GM23338 (cell line): ENCODE measurements around the gene XCL2. TPM values are rescaled to one million over a fixed set of nuclear protein-coding genes. Genes with fewer than 3 reads are reported as not detected.

ENCODE experiments used
- ATAC-seq: fragments of 200-7000 bp; cut with Tn5 transposase; 3 replicates; pipeline ENCODE4 v1.9.1; 2020
- DNase-seq: peaks from one replicate; pipeline ENCODE4 v3.0.0-alpha.2; 2015; ENCODE audit warnings: low spot score
- H2AFZ ChIP-seq: fragments of 200-600 bp; sonication (generic); 2 replicates; pipeline ENCODE4 v1.8.0; 2016; ENCODE audit warnings: antibody characterized with exemption, mild to moderate bottlenecking, moderate library complexity
- H3F3A ChIP-seq: fragments of 200-600 bp; sonication (generic); replicated peaks from 2 replicates; pipeline ENCODE4 v1.8.0; 2017; ENCODE audit warnings: antibody characterized with exemption, mixed run types, low read depth
- H3K27ac ChIP-seq: fragments of 200-600 bp; sonication (generic); 2 replicates; pipeline ENCODE4 v1.6.1; 2016; ENCODE audit warnings: low read depth
- H3K27me3 ChIP-seq: fragments of 200-600 bp; sonication (generic); 2 replicates; pipeline ENCODE4 v1.8.0; 2016; ENCODE audit warnings: mild to moderate bottlenecking, mixed run types, moderate library complexity; ENCODE audit not compliant: insufficient read depth
- H3K36me3 ChIP-seq: fragments of 200-600 bp; sonication (generic); 2 replicates; pipeline ENCODE4 v1.8.0; 2016; ENCODE audit warnings: mild to moderate bottlenecking; ENCODE audit not compliant: insufficient read depth
- H3K4me1 ChIP-seq: fragments of 200-600 bp; sonication (generic); 2 replicates; pipeline ENCODE4 v1.8.0; 2016; ENCODE audit warnings: mild to moderate bottlenecking, moderate library complexity; ENCODE audit not compliant: insufficient read depth
- H3K4me2 ChIP-seq: fragments of 200-600 bp; sonication (generic); 2 replicates; pipeline ENCODE4 v1.7.1; 2017; ENCODE audit warnings: mixed run types
- H3K4me3 ChIP-seq: fragments of 200-600 bp; sonication (generic); 2 replicates; pipeline ENCODE4 v1.6.1; 2016; ENCODE audit warnings: mixed run types
- H3K79me2 ChIP-seq: fragments of 200-600 bp; sonication (generic); replicated peaks from 2 replicates; pipeline ENCODE4 v1.8.0; 2017; ENCODE audit warnings: mild to moderate bottlenecking; ENCODE audit not compliant: insufficient read depth
- H3K9me2 ChIP-seq: fragments of 200-600 bp; sonication (generic); 2 replicates; pipeline ENCODE4 v1.8.0; 2017; ENCODE audit not compliant: insufficient read depth
- H4K20me1 ChIP-seq: fragments of 200-600 bp; sonication (generic); replicated peaks from 2 replicates; pipeline ENCODE4 v1.8.0; 2017; ENCODE audit warnings: mild to moderate bottlenecking; ENCODE audit not compliant: insufficient read depth
- H3K27ac Mint-ChIP-seq: 2 replicates; pipeline ENCODE4 v1.8.0; 2020; ENCODE audit warnings: inconsistent platforms, mild to moderate bottlenecking, moderate library complexity, mixed read lengths
- H3K27me3 Mint-ChIP-seq: 3 replicates; pipeline ENCODE4 v1.8.0; 2022; ENCODE audit warnings: low read depth, mild to moderate bottlenecking, moderate library complexity, mixed read lengths, inconsistent platforms; ENCODE audit not compliant: insufficient read depth, poor library complexity
- H3K36me3 Mint-ChIP-seq: 3 replicates; pipeline ENCODE4 v1.8.0; 2021; ENCODE audit warnings: low read depth, mild to moderate bottlenecking, inconsistent platforms, moderate library complexity, mixed read lengths
- H3K4me1 Mint-ChIP-seq: 3 replicates; pipeline ENCODE4 v1.8.0; 2020; ENCODE audit warnings: mild to moderate bottlenecking, inconsistent platforms, mixed read lengths
- H3K4me3 Mint-ChIP-seq: 3 replicates; pipeline ENCODE4 v1.8.0; 2021; ENCODE audit warnings: moderate library complexity, mild to moderate bottlenecking, inconsistent platforms, mixed read lengths
- H3K9me3 Mint-ChIP-seq: 3 replicates; pipeline ENCODE4 v1.8.0; 2020; ENCODE audit warnings: moderate library complexity, mild to moderate bottlenecking, inconsistent platforms, mixed read lengths
- CREB1 ChIP-seq: fragments of 250-450 bp; sonication (Bioruptor Pico); IDR thresholded peaks from 2 replicates; pipeline ENCODE4 v1.5.0; 2020; ENCODE audit warnings: low read depth, mild to moderate bottlenecking, moderate library complexity
- EZH2 ChIP-seq: fragments of 200-600 bp; sonication (generic); IDR thresholded peaks from one replicate; pipeline ENCODE4 v1.8.0; 2017; ENCODE audit warnings: antibody characterized with exemption, mild to moderate bottlenecking, low read depth; ENCODE audit not compliant: unreplicated experiment
- EZH2phosphoT487 ChIP-seq: fragments of 200-600 bp; sonication (generic); IDR thresholded peaks from one replicate; pipeline ENCODE4 v1.8.1; 2018; ENCODE audit warnings: antibody characterized with exemption; ENCODE audit not compliant: unreplicated experiment
- JUNB ChIP-seq: IDR thresholded peaks from one replicate; pipeline ENCODE4 v1.6.1; 2016; ENCODE audit warnings: antibody characterized with exemption; ENCODE audit not compliant: unreplicated experiment
- NANOG ChIP-seq: IDR thresholded peaks from 2 replicates; pipeline ENCODE4 v1.6.1; 2016; ENCODE audit warnings: antibody characterized with exemption, borderline replicate concordance
- POLR2AphosphoS5 ChIP-seq: IDR thresholded peaks from 2 replicates; pipeline ENCODE4 v1.6.1; 2016; ENCODE audit warnings: antibody characterized with exemption, low read depth
- STAT1 ChIP-seq: IDR thresholded peaks from one replicate; pipeline ENCODE4 v1.6.1; 2016; ENCODE audit warnings: antibody characterized with exemption; ENCODE audit not compliant: unreplicated experiment
- ZNF114 ChIP-seq: fragments of 250-450 bp; sonication (Bioruptor Pico); IDR thresholded peaks from 2 replicates; pipeline ENCODE4 v1.5.0; 2020; ENCODE audit warnings: mild to moderate bottlenecking, moderate library complexity
- ZNF331 ChIP-seq: fragments of 250-450 bp; sonication (Bioruptor Pico); IDR thresholded peaks from 2 replicates; pipeline ENCODE4 v1.5.0; 2020; ENCODE audit warnings: low read depth, mild to moderate bottlenecking, moderate library complexity
- polyA plus RNA-seq: library from polyadenylated mRNA; unstranded; fragments of >200 nt; fragmentation: Nextera tagmentation; extraction: Ambion mirVana; gene quantifications from 2 replicates; pipeline ENCODE4 v1.2.1, GENCODE V29; 2016
- total RNA-seq: library from RNA; depleted of rRNA; stranded (reverse); fragments of >200 nt; shearing (Covaris generic); gene quantifications from 2 replicates; pipeline ENCODE4 v1.2.3, GENCODE V29; 2014
- TF ChIP-seq, protein P1 (sequence below): fragments of 250-450 bp; sonication (Bioruptor Pico); IDR thresholded peaks from 2 replicates; pipeline ENCODE4 v1.5.0; 2020; ENCODE audit warnings: mild to moderate bottlenecking, moderate library complexity
- TF ChIP-seq, protein P2 (sequence below): IDR thresholded peaks from 2 replicates; pipeline ENCODE4 v1.6.1; 2016; ENCODE audit warnings: antibody characterized with exemption
- TF ChIP-seq, protein P3 (sequence below): IDR thresholded peaks from one replicate; pipeline ENCODE4 v1.6.1; 2018; ENCODE audit warnings: antibody characterized with exemption; ENCODE audit not compliant: unreplicated experiment
- TF ChIP-seq, protein P4 (sequence below), 2 experiments: fragments of 200-600 bp in 1 of 2; sonication (generic) in 1 of 2; conservative IDR thresholded peaks; 2 replicates each; pipeline versions ENCODE4 v1.5.1 to v1.6.1; 2016 to 2017; ENCODE audit warnings: antibody characterized with exemption in 2 of 2, low read depth in 2 of 2, mild to moderate bottlenecking in 2 of 2, moderate library complexity in 1 of 2

The XCL2 gene
- total and polyA plus RNA-seq, 2 experiments from 2014 or later, result not detected

DNA sequence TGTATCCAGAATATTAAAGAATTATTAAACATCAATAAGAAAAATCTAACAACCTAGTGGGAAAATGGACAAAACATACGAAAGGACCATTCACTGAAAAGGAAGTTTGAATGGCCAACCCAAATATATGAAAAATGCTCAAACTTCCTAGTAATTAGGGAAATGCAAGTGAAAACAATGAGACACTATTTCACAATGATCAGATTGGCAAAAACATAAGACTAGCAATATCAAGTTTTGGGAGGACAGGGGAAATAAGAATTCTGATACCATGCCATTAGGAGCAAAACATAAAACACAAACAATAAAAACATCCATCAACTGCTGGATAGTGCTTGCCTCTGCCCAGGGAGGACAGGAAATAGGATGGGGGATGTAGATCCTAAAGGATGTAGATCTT is 14.3 kb downstream of the XCL2 start:
- Histone ChIP-seq H3K27me3 (no peaks in the 10 kb centered on the region), H2AFZ (no peak overlapping the region), H3F3A (no peaks in the 10 kb centered on the region), H3K4me1 (0 out of 2 replicates have a peak, but pooled peaks cover 4% of the 10 kb centered on the region), H3K9me2 (no peaks in the 10 kb centered on the region), H3K79me2 (no peaks in the 10 kb centered on the region), H3K4me2 (no peak overlapping the region), H3K27ac (no peak overlapping the region), H3K4me3 (no peak overlapping the region), H4K20me1 (no peaks in the 10 kb centered on the region), H3K36me3 (no peaks in the 10 kb centered on the region)
- H3K36me3 Mint-ChIP-seq, result no peaks in the 10 kb centered on the region; the same call in 2 of the 3 replicates
- H3K4me1 Mint-ChIP-seq, result peaks cover 2% of the 10 kb centered on the region; the same call in 2 of the 3 replicates
- no peak overlapping the region for H3K27ac Mint-ChIP-seq
- no peak overlapping the region for H3K4me3 Mint-ChIP-seq
- H3K9me3 Mint-ChIP-seq, result peaks cover under 1% of the 10 kb centered on the region; the same call in 1 of the 3 replicates
- H3K27me3 Mint-ChIP-seq, result no peaks in the 10 kb centered on the region
- TF ChIP-seq, protein P1, sequence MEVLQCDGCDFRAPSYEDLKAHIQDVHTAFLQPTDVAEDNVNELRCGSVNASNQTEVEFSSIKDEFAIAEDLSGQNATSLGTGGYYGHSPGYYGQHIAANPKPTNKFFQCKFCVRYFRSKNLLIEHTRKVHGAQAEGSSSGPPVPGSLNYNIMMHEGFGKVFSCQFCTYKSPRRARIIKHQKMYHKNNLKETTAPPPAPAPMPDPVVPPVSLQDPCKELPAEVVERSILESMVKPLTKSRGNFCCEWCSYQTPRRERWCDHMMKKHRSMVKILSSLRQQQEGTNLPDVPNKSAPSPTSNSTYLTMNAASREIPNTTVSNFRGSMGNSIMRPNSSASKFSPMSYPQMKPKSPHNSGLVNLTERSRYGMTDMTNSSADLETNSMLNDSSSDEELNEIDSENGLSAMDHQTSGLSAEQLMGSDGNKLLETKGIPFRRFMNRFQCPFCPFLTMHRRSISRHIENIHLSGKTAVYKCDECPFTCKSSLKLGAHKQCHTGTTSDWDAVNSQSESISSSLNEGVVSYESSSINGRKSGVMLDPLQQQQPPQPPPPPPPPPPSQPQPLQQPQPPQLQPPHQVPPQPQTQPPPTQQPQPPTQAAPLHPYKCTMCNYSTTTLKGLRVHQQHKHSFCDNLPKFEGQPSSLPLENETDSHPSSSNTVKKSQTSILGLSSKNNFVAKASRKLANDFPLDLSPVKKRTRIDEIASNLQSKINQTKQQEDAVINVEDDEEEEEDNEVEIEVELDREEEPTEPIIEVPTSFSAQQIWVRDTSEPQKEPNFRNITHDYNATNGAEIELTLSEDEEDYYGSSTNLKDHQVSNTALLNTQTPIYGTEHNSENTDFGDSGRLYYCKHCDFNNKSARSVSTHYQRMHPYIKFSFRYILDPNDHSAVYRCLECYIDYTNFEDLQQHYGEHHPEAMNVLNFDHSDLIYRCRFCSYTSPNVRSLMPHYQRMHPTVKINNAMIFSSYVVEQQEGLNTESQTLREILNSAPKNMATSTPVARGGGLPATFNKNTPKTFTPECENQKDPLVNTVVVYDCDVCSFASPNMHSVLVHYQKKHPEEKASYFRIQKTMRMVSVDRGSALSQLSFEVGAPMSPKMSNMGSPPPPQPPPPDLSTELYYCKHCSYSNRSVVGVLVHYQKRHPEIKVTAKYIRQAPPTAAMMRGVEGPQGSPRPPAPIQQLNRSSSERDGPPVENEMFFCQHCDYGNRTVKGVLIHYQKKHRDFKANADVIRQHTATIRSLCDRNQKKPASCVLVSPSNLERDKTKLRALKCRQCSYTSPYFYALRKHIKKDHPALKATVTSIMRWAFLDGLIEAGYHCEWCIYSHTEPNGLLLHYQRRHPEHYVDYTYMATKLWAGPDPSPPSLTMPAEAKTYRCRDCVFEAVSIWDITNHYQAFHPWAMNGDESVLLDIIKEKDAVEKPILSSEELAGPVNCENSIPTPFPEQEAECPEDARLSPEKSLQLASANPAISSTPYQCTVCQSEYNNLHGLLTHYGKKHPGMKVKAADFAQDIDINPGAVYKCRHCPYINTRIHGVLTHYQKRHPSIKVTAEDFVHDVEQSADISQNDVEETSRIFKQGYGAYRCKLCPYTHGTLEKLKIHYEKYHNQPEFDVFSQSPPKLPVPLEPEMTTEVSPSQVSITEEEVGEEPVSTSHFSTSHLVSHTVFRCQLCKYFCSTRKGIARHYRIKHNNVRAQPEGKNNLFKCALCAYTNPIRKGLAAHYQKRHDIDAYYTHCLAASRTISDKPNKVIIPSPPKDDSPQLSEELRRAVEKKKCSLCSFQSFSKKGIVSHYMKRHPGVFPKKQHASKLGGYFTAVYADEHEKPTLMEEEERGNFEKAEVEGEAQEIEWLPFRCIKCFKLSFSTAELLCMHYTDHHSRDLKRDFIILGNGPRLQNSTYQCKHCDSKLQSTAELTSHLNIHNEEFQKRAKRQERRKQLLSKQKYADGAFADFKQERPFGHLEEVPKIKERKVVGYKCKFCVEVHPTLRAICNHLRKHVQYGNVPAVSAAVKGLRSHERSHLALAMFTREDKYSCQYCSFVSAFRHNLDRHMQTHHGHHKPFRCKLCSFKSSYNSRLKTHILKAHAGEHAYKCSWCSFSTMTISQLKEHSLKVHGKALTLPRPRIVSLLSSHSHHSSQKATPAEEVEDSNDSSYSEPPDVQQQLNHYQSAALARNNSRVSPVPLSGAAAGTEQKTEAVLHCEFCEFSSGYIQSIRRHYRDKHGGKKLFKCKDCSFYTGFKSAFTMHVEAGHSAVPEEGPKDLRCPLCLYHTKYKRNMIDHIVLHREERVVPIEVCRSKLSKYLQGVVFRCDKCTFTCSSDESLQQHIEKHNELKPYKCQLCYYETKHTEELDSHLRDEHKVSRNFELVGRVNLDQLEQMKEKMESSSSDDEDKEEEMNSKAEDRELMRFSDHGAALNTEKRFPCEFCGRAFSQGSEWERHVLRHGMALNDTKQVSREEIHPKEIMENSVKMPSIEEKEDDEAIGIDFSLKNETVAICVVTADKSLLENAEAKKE (CRISPR knock-in tag), result no peak
- TF ChIP-seq CREB1 (CRISPR knock-in tag) (no peak), EZH2phosphoT487 (no peak), NANOG (no peak), STAT1 (no peak), EZH2 (no peak), POLR2AphosphoS5 (no peak), ZNF114 (CRISPR knock-in tag) (no peak), ZNF331 (CRISPR knock-in tag) (no peak), JUNB (no peak)
- TF ChIP-seq, protein P2, sequence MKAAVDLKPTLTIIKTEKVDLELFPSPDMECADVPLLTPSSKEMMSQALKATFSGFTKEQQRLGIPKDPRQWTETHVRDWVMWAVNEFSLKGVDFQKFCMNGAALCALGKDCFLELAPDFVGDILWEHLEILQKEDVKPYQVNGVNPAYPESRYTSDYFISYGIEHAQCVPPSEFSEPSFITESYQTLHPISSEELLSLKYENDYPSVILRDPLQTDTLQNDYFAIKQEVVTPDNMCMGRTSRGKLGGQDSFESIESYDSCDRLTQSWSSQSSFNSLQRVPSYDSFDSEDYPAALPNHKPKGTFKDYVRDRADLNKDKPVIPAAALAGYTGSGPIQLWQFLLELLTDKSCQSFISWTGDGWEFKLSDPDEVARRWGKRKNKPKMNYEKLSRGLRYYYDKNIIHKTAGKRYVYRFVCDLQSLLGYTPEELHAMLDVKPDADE, result no peak
- TF ChIP-seq, protein P3, sequence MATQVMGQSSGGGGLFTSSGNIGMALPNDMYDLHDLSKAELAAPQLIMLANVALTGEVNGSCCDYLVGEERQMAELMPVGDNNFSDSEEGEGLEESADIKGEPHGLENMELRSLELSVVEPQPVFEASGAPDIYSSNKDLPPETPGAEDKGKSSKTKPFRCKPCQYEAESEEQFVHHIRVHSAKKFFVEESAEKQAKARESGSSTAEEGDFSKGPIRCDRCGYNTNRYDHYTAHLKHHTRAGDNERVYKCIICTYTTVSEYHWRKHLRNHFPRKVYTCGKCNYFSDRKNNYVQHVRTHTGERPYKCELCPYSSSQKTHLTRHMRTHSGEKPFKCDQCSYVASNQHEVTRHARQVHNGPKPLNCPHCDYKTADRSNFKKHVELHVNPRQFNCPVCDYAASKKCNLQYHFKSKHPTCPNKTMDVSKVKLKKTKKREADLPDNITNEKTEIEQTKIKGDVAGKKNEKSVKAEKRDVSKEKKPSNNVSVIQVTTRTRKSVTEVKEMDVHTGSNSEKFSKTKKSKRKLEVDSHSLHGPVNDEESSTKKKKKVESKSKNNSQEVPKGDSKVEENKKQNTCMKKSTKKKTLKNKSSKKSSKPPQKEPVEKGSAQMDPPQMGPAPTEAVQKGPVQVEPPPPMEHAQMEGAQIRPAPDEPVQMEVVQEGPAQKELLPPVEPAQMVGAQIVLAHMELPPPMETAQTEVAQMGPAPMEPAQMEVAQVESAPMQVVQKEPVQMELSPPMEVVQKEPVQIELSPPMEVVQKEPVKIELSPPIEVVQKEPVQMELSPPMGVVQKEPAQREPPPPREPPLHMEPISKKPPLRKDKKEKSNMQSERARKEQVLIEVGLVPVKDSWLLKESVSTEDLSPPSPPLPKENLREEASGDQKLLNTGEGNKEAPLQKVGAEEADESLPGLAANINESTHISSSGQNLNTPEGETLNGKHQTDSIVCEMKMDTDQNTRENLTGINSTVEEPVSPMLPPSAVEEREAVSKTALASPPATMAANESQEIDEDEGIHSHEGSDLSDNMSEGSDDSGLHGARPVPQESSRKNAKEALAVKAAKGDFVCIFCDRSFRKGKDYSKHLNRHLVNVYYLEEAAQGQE, result no peak
- TF ChIP-seq, protein P4, sequence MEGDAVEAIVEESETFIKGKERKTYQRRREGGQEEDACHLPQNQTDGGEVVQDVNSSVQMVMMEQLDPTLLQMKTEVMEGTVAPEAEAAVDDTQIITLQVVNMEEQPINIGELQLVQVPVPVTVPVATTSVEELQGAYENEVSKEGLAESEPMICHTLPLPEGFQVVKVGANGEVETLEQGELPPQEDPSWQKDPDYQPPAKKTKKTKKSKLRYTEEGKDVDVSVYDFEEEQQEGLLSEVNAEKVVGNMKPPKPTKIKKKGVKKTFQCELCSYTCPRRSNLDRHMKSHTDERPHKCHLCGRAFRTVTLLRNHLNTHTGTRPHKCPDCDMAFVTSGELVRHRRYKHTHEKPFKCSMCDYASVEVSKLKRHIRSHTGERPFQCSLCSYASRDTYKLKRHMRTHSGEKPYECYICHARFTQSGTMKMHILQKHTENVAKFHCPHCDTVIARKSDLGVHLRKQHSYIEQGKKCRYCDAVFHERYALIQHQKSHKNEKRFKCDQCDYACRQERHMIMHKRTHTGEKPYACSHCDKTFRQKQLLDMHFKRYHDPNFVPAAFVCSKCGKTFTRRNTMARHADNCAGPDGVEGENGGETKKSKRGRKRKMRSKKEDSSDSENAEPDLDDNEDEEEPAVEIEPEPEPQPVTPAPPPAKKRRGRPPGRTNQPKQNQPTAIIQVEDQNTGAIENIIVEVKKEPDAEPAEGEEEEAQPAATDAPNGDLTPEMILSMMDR (conservative IDR thresholded peaks at IDR 0.05; ENCODE audit: low read depth in 2 of 2), result no peak
- ATAC-seq (no peak), DNase-seq (no peak)
